GM19351 (cell line): ENCODE data around the gene CHD6.

Source experiments
- ATAC-seq: cut with Tn5 transposase; IDR thresholded peaks from one replicate; pipeline ENCODE4 v1.9.1; 2021; ENCODE audit warnings: mild to moderate bottlenecking, moderate library complexity; ENCODE audit not compliant: unreplicated experiment

CHD6 gene

DNA sequence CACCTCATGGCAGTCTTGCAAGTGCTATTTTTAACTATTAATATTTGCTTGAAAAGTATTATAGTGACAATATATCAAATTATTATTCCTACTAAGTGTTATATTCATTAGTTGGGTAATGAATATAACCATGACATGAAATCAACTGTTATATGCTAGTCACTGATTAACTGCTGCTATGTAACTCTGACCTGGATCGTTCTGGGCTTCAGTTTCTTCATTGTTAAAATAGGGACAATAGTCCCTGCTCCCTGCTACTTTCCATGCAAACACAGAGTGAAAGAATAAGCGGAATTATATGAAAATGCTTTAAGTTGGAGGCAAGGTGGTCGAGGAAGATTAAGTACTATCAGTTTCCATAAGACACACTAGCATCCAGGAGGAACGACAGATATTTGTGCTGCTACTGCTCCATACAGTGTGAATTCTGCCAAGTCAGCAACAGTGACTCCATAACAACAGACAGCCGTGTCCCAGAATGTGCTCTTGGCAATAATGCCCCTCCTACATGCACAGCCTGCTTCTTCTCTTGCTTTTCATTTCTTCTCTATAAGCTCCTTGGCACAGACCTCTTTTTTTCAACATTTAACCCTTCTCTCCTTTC is 107.2 kb downstream of the CHD6 start:
- no peak for ATAC-seq

DNA sequence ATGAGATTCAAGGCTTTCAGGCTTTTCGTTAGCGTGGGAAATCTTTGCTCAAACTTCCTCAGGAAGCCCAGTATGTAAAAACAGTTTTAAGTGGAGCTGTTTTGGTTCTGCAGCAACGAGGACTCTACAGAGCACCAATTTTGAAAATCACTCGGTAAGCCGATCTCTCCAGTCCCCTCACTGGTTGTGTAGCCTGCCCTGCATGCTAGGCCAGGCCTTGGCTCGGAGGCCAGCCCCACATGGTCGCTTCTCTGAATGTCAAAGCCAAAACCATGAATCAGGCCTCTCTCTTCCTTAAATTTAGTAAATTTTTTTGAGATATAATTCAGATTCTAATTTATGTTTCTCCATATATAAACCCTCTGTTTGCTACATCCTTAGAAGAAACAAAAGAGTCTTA is 108.0 kb downstream of the CHD6 start:
- no peak for ATAC-seq

DNA sequence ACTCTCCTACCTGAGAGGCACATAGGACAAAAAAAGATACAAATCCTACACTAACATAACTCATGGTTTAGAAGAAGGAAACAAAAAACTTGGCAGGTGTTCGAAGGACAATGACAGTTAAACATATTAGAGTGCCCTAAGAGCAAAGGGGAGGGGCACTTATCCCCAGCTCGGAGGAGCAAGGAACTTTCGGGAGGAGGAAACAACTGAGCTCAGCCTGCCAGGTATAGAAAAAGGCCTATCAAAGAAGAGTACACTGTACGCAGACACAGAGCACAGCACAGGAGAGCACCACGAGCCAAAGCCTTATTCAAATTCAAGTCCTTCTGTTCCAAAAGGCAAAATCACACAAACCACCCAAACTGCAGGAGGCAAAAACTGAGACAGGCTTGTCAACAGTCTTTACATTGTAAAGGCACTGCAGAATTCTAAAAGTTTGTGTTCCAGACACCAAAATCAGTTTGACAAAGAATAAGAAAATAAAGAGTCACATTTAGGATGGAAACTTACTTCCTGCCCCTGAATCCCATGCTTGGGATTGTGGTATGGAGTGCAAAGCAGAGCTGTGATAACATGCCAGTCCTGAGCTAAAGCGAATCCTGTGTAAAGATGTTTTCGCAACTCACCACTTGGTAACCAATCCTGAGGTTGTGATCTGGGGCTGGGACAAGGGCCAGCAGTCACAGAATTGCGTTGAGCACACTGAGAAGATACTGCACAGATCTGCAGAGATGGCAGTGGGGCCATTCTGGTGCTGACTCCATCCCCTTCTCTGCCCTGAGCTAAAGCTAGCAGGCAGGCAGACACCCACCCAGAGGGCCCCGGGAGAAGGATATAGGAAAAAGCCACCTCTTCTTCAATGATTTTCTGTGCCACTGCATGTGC is 108.6 kb downstream of the CHD6 start:
- ATAC-seq = no peak

DNA sequence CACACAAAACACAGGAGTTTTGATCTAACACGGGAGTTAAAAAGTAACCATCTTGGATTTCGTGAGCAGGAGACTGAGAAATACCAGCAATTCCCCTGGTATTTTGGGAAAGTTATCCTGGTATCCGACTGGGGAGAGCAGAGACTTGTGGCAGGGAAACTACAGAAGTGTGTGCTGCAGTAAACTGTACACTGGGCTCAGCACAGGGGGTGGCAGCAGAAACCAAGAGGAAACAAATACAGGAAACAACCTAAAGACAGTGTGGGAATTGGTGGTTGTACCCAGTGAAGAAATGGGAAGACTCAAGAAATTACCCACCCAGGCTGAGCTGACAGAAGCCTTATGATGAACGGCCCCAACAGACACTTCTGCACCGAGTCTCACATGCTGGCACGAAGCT is 109.8 kb downstream of the CHD6 start:
- no peak for ATAC-seq

DNA sequence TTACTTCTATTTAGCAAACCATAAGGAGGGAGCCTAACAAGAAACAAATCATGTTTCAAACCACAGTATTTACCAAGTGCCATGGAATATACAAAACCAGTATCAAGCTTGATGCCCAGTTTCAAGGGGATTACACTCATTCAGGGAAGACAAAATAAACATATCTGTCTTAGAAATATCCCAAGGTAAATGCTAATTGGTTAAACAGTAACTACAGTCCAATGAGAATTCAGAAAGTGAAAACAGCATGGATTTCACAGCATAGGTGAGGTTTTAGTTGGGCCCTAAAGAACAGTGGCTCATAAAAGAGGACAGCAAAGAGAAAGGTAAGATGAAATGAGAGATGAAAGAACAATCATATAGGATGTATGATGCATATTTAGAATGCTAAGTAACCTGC is 110.3 kb downstream of the CHD6 start:
- ATAC-seq = no peak

DNA sequence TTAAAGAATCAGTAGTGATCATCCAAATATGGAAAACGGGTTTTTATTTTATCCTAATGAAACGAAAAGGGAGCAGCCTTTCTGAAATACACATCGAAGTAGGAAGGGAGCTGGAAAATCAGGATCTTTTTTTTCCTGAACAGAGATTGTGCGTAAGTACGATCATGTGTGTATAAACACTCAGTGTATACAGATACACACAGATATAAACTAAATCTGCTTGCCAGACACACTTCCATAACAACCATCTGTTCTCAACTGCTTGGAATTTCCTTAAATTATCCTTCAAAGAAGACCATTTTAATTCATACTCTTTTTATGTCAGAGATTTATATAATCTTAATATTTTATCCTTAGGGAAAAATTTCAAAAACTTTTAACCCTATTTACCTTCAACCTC is 110.7 kb downstream of the CHD6 start:
- no peak for ATAC-seq

DNA sequence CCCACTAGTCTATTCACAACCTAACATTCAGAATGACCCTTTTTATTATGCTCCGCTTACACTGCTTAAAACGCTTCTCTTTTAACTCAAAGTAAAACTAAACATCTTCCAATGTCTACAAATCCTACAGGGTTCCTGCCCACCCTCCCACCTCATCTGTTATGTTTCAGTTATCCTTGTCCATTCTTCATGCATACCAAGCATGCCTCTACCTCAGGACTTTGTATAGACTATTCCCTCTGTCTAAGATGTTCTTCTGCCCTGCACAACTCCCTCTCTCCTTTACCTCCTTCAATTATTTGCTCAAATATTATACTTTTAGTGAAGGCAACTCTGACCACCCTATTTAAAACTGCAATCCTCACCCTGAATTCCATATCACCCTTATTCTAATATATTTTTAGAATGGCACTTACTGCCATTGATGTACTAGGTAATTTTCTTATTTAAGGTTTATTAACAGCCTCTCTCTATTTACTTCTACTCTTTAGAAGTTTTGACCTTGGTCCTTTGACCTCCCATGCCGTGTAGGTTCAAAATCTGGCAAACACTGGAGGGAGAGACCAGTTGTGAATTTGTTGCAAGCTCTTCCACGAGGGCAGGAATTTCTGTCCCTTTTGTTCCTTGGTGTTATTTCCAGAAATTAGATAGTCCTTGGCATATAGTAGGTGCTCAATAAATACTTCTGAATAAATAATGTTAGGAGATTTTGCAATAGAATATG is 111.8 kb downstream of the CHD6 start:
- no peak for ATAC-seq

DNA sequence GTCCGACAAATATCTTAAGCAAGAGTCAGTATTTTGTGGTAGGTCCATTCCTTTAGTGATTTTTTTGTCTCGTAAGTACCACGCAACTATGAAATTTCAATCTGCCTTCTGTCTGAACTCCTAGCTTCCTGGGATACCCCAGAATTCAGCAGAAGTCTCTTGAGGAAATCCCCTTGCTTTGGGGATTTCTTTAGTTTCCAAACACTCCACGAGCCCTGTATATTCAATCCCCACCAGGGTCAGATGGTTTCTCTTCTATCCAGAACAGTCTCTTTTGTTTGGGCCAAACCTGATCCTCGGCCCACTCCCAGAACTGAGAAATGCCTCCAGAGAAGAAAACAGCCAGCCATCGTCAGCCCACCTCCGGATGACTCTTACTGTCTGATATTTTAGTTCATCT is 113.0 kb downstream of the CHD6 start:
- no peak for ATAC-seq

DNA sequence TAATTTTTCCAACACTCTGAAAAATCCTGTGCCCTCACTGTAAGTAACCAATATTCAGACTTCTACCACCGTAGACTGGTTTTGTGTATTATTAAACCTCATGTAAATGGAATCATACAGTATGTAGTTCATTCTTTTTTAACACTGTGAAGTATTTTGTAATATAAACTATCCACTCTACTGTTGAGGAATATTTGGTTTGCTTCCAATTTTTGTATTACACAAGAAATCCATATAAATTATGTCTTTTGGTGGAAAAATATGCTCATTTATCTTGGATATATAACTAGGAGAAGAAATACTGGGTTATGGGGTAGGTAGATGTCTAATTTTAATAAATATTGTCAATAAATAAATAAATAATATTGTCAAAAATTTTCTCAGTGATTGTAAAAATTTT is 116.8 kb downstream of the CHD6 start:
- no peak for ATAC-seq

DNA sequence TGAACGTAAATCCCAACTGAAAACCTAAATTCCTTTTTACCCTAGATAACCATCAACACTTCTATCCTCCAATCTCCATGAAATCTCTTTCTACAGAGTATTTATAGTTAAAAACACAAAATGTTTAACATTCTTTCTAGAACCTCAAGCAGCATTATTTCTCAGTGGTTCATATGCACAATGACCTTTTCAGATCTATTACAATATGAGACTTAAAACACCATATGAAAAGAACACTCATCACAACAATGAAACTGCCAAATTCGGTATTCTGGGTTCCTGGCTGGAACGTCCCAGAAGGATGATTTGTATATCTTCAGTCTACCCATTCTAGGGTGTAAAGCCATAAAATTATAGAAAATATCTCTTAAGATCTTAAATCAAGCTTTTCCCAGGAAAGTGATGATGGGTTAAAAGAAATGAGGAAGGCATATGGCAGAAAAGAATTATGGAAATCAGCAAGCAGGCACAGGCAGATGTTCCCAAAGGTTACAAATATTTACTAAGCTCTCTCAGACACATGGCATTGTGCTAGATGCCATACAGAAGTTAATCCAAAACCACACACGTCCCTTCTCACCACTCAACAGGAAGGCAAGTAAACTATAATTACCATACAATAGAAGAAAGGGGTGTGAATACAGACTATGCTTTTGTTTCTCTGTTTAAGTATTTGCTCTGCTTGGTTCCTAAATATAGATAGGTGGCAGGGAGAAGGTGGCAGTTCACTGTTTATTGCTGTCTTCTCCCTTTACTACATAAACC is 118.0 kb downstream of the CHD6 start:
- no peak for ATAC-seq

DNA sequence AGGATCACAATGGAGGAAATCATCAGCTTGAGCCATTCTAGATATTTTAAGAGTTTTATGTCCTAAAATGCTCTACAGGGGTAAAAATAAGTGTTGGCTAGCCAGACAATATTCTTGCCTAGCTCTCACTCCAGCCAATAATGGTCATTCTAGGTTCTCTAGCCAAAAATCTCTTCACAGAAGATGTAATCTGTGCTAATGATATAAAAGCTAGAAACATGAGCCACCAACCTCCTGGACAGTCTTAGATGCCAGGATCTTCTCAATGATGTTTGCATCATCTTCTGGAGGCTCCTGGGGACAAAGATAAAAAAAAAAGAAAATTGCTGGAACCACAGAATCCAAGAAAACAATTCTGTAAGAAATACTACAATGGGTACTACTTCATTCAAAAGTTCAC is 119.1 kb downstream of the CHD6 start:
- no peak for ATAC-seq

DNA sequence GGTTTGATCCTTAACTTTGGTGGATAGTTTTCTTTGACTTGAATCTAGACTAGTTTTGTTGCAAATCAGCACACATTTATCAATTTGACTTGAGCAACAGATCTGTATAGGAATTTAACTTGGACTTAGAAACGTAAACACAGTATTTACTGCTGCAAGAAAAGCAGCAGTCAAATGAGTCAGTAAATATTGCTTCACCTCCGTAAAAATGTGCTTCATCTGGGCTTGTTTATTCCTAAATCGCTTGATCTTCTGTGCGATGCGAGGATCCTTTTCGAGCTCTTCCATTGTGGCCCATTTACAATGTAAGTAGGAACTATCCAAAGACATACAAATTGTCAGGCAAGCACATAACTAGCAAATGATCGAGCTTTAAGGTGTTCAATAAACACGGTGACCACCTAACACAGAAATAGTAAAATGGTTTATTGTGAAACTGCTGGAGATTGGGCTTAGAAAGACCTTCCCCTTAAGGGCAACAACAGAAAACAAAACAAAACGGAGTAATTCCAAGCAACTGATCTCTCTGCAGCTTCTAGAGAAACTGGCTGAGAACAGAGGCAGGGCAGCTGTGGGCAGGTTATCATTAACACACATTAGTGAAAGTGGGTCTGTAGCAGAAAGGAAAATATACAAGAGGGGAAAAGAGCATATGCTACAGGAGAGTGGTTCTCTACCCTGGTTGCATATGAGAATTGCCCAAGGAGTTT is 120.8 kb downstream of the CHD6 start:
- ATAC-seq = no peak

DNA sequence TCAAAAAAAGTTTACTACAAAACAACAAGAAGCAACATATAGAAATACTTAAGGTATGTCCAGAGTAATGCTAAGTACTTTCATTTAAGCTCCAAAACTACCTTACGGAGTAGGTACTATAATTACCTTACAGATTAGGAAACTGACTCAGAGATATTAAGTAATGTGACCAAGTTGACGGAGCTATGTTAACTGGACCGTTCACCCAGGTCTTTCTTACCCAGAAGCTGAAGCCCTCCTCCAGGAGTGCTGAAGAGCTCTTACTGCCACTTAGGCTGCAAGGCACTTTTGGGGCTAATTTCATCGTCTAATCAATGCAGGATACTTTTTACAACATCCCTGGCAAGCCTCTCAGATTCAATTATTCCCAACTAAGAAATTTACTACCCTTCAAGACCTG is 123.7 kb downstream of the CHD6 start:
- ATAC-seq = no peak

DNA sequence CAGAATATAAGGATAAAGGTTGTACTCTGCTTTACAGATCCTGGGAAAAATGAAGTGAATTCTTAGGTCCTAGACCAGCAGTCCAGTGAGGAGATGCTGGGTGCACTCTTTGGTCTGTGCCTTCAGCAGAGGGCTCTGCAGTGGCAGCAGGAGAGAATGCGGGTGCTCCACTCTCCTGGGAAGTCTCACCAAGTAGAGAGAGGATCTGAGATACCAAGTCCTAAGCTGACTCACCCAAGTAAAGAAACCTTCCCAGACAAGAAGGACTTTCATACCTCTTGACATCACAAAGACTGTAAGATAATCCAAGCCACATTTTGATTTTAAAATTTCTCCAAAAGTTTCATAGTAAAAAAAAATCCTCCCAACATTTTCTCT is 134.6 kb downstream of the CHD6 start:
- no peak for ATAC-seq

DNA sequence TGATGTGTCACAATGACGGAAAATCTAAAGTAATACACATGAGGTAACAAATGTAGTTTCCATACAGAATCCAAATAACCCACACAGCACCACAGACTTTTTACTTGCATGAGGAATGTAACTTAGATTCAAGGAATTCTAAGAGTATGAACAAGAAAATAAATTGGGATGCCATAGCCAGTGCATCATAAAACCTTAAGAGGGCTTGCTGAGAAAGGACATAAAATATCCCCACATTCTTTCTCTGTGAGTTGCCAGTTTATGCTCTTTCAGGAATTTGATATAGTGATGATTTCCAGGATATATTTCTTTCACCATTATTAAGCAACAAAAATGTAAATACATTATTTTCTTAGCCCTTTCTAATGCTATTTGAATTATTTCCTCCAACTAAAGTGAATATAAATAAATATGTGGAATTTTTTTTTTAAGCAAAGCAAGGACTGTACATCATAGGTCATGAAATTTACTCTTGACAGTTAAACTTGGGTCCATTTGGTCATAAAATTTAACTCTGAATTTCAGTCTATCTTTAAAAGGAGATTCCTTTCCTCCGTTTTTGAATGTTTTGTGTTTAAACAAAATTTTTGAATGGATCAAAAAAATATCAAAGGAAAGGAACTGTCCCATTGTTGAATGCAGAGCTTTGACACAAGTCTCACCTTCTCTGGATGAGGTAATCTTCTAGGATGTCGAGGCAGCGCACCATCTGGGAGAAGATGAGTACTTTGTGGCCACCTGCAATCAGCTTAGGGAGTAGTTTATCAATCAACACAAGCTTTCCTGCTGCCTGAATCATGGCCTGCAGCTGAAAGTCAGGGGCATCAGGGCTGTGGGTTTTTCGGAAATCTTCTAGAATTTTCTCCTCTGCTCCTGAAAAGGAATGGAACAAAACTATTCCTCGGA is 135.3 kb downstream of the CHD6 start:
- ATAC-seq = no peak

DNA sequence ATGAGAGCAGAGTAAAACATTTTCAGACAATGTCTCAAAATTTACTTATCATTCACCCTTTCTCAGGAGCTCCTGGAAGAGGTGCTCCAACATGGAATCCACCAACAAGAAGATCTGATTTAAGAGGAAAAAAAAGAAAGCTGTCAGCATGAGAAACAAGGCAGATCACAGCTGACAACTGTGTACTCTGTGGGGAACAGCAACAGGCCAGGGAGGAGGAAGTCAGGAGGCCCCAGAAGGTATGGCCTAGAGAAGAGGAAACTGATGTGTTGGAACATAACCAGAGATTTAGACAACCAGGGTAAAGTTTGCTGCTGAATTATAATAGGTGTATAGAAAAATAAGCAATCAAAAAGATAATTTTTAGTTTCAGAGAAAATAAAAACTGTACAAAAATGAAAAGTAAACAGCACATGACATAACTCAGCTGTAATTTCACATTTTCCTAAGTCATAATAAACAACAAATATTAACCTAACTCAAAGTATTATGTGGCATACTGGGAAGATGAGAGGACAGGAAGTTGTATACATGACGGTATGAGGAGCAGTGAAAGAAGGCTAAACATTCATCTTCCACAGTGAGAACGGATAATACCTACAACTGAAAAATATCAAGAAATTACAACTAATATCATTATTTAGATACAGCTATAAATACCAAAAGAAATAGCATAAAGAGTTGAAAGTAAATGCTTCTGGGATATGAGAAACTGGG is 138.0 kb downstream of the CHD6 start:
- ATAC-seq = no peak

DNA sequence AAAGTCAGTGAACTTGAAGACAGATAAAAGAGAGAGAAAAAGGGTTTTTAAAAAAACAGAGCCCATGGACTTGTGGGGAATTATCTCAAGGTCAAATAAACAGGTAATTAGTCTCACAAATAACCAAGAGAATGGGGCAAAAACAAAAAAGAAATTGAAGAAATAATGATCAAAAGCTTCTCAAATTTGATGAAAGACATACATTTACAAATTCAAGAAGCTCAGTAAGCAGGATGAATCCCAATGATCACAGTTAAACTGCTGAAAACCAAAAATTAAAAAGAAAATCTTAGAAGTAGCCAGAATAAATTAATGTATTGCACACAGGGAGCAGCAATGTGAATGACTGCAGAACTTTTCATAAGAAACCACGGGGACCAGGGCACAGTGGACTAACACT is 139.1 kb downstream of the CHD6 start:
- no peak for ATAC-seq

DNA sequence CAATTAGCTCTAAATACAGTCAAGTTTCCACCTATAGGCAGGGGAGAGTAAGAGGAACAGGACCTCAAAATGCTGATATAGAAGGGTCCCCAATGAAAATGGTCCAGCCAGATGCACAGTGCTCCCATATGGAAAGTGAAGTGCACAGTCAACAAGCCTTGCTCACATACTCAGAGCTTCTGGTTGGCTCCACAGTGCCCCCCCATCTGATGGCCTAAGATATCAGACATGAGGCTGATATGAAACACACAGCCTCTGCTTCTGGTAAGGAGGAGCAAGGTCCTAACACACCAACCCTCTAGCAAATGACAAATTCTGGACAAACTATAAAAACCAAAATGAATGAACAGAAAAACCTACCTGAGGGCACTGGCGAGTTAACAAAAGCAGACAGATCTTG is 140.2 kb downstream of the CHD6 start:
- ATAC-seq = no peak

DNA sequence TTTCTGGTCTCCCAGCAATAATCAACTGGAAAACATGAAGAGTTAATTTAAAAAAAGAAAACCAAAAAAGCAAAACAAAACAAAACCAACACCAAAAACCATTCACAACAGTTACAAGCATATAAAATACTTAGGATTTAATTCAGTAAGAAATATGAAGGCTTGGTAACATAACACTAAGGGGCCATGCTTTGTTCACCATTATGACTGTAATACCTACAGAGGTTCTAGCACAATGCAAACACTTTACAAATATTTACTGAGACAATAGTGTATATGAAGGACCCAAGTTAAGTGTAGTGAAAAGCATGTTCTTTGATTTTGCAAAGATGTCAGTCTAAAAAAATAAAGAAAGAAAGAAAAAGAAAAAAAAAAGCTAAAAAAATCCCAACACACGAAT is 141.7 kb downstream of the CHD6 start:
- no peak for ATAC-seq
